ENCODE measurements around the gene CRMP1. TPM values are rescaled to one million over a fixed set of nuclear protein-coding genes. Genes with fewer than 3 reads are reported as not detected.

The CRMP1 gene
- total RNA-seq, 1 donor from 2014 or later: 67.4 TPM

DNA sequence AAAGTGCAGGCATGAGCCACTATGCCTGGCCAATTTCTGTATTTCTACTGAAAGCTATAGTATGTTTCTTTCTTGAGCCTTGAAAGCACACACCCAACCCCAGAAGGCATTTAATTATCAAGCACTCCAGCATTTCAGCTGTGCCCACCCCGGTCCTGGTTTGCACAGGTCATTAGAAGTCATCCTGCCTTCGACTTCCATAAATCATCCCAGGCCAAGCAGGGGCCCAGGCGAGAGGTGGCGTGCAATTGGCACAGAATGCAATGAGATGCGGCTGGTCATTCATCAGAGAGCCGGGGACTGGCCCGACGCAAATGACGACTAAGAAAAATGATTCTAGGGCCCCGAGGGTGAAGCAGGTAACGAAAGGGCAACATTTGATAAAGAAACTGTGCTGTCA, 24.8 kb upstream of the CRMP1 start:
- no peak overlapping the region for H3K27ac Mint-ChIP-seq (ENCODE audit: unreplicated experiment)
- no peak for TF ChIP-seq EZH2 (IDR thresholded peaks at IDR 0.05; ENCODE audit: insufficient read depth, low read length)
- TF ChIP-seq, protein P1, sequence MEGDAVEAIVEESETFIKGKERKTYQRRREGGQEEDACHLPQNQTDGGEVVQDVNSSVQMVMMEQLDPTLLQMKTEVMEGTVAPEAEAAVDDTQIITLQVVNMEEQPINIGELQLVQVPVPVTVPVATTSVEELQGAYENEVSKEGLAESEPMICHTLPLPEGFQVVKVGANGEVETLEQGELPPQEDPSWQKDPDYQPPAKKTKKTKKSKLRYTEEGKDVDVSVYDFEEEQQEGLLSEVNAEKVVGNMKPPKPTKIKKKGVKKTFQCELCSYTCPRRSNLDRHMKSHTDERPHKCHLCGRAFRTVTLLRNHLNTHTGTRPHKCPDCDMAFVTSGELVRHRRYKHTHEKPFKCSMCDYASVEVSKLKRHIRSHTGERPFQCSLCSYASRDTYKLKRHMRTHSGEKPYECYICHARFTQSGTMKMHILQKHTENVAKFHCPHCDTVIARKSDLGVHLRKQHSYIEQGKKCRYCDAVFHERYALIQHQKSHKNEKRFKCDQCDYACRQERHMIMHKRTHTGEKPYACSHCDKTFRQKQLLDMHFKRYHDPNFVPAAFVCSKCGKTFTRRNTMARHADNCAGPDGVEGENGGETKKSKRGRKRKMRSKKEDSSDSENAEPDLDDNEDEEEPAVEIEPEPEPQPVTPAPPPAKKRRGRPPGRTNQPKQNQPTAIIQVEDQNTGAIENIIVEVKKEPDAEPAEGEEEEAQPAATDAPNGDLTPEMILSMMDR (IDR thresholded peaks at IDR 0.05; ENCODE audit: insufficient read depth, low read depth, low read length): no peak
- Histone ChIP-seq H3K4me3 (ENCODE audit: insufficient read depth, low read depth, low read length) (no peak overlapping the region), H2AFZ (ENCODE audit: low read depth, low read length) (no peak overlapping the region), H3K27me3 (ENCODE audit: insufficient read depth, low read length) (peaks cover 4% of the 10 kb centered on the region), H3K4me2 (ENCODE audit: low read length) (no peak overlapping the region), H4K20me1 (ENCODE audit: insufficient read depth, low read length) (no peaks in the 10 kb centered on the region), H3K9me3 (ENCODE audit: insufficient read depth, low read depth, low read length) (no peaks in the 10 kb centered on the region), H3K27ac (ENCODE audit: low read depth, low read length) (no peak overlapping the region), H3K79me2 (ENCODE audit: insufficient read depth, low read length) (no peaks in the 10 kb centered on the region), H3K4me1 (ENCODE audit: insufficient read depth, low read length) (no peaks in the 10 kb centered on the region), H3K36me3 (ENCODE audit: insufficient read depth, low read length) (no peaks in the 10 kb centered on the region), H3K9ac (ENCODE audit: low read length) (no peak overlapping the region)
- H3K9me3 Mint-ChIP-seq (ENCODE audit: unreplicated experiment): peaks cover 2% of the 10 kb centered on the region
- H3K4me3 Mint-ChIP-seq (ENCODE audit: unreplicated experiment): no peak overlapping the region
- H3K27me3 Mint-ChIP-seq (ENCODE audit: low read depth, unreplicated experiment): peaks cover 50% of the 10 kb centered on the region
- DNase-seq (ENCODE audit: low read depth) (no peak), FAIRE-seq (no peak)
- no peaks in the 10 kb centered on the region for H3K36me3 Mint-ChIP-seq (ENCODE audit: low read depth, unreplicated experiment)
- H3K4me1 Mint-ChIP-seq (ENCODE audit: low read depth, unreplicated experiment): peaks cover 7% of the 10 kb centered on the region

DNA sequence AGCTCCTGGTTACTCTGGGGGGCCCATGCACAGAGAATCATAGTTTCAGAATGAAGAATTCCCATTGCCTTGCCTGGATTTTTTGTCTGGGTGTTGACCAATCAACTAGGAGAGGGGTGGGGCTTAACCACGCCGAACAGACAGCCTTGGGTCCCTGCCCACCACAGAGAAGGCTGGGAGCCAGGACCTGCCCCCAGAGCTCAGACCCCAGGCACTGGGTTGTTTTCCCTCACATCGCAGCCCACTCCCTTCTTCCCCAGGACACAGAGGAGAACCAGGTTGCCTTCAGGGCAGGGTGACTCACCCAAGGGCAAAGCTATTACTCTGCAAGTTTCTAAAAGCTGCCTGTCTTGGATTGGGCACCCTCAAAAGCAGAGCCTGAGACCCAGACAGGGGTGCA, 23.3 kb upstream of the CRMP1 start:
- no peak overlapping the region for H2AFZ ChIP-seq (ENCODE audit: low read depth, low read length)
- Mint-ChIP-seq H3K27ac (ENCODE audit: unreplicated experiment) (peak overlapping the region; percentile 18), H3K9me3 (ENCODE audit: unreplicated experiment) (peaks cover 8% of the 10 kb centered on the region)

DNA sequence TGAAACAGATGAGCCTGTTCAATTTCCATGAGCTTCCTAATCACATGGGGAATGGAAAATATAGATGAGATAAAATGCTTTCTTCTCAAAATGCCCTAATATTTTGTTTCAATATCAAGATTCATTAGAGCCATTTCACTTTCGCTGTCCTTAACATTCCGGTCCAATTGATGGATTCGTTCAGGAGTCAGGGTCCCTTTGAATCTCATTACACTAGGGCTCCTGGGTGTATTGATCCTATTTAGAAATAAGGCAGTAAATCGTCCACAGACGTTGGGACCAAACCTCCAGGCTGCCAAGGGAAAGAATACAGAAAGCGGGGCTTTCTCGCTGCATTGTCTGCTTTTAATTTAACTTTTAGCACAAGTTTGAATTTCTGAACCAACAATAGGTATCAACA, 20.6 kb upstream of the CRMP1 start:
- Histone ChIP-seq H3K9me3 (ENCODE audit: insufficient read depth, low read depth, low read length) (no peaks in the 10 kb centered on the region), H3K79me2 (ENCODE audit: insufficient read depth, low read length) (no peaks in the 10 kb centered on the region), H3K9ac (ENCODE audit: low read length) (no peak overlapping the region), H3K4me1 (ENCODE audit: insufficient read depth, low read length) (no peaks in the 10 kb centered on the region), H2AFZ (ENCODE audit: low read depth, low read length) (no peak overlapping the region), H3K4me3 (ENCODE audit: insufficient read depth, low read depth, low read length) (no peak overlapping the region), H3K27me3 (ENCODE audit: insufficient read depth, low read length) (no peaks in the 10 kb centered on the region), H3K4me2 (ENCODE audit: low read length) (no peak overlapping the region), H3K27ac (ENCODE audit: low read depth, low read length) (no peak overlapping the region), H3K36me3 (ENCODE audit: insufficient read depth, low read length) (no peaks in the 10 kb centered on the region), H4K20me1 (ENCODE audit: insufficient read depth, low read length) (no peaks in the 10 kb centered on the region)
- TF ChIP-seq EZH2 (IDR thresholded peaks at IDR 0.05; ENCODE audit: insufficient read depth, low read length): no peak
- TF ChIP-seq, protein P1 (IDR thresholded peaks at IDR 0.05; ENCODE audit: insufficient read depth, low read depth, low read length): no peak
- H3K9me3 Mint-ChIP-seq (ENCODE audit: unreplicated experiment): peaks cover 15% of the 10 kb centered on the region
- peaks cover 32% of the 10 kb centered on the region for H3K27me3 Mint-ChIP-seq (ENCODE audit: low read depth, unreplicated experiment)
- FAIRE-seq: no peak
- DNase-seq (ENCODE audit: low read depth): no peak
- H3K4me1 Mint-ChIP-seq (ENCODE audit: low read depth, unreplicated experiment): peaks cover 4% of the 10 kb centered on the region
- no peak overlapping the region for H3K27ac Mint-ChIP-seq (ENCODE audit: unreplicated experiment)
- H3K36me3 Mint-ChIP-seq (ENCODE audit: low read depth, unreplicated experiment): peaks cover 2% of the 10 kb centered on the region
- no peak overlapping the region for H3K4me3 Mint-ChIP-seq (ENCODE audit: unreplicated experiment)

More for the DNA sequence above, 23.3 kb upstream of the CRMP1 start:
- Histone ChIP-seq H3K9me3 (ENCODE audit: insufficient read depth, low read depth, low read length) (no peaks in the 10 kb centered on the region), H3K9ac (ENCODE audit: low read length) (no peak overlapping the region), H4K20me1 (ENCODE audit: insufficient read depth, low read length) (no peaks in the 10 kb centered on the region), H3K27ac (ENCODE audit: low read depth, low read length) (no peak overlapping the region), H3K27me3 (ENCODE audit: insufficient read depth, low read length) (no peaks in the 10 kb centered on the region), H3K79me2 (ENCODE audit: insufficient read depth, low read length) (no peaks in the 10 kb centered on the region), H3K4me1 (ENCODE audit: insufficient read depth, low read length) (no peaks in the 10 kb centered on the region), H3K4me3 (ENCODE audit: insufficient read depth, low read depth, low read length) (no peak overlapping the region), H3K36me3 (ENCODE audit: insufficient read depth, low read length) (no peaks in the 10 kb centered on the region), H3K4me2 (ENCODE audit: low read length) (no peak overlapping the region)
- H3K27me3 Mint-ChIP-seq (ENCODE audit: low read depth, unreplicated experiment): peaks cover 41% of the 10 kb centered on the region
- no peaks in the 10 kb centered on the region for H3K36me3 Mint-ChIP-seq (ENCODE audit: low read depth, unreplicated experiment)
- FAIRE-seq (no peak), DNase-seq (ENCODE audit: low read depth) (no peak)
- H3K4me3 Mint-ChIP-seq (ENCODE audit: unreplicated experiment): no peak overlapping the region
- TF ChIP-seq, protein P1 (IDR thresholded peaks at IDR 0.05; ENCODE audit: insufficient read depth, low read depth, low read length): no peak
- TF ChIP-seq EZH2 (IDR thresholded peaks at IDR 0.05; ENCODE audit: insufficient read depth, low read length): no peak
- H3K4me1 Mint-ChIP-seq (ENCODE audit: low read depth, unreplicated experiment): peaks cover 4% of the 10 kb centered on the region
